Measurements from ENCODE around the gene GOLGA6L22. TPM values are rescaled to one million over a fixed set of nuclear protein-coding genes. Genes with fewer than 3 reads are reported as not detected.
A peak's percentile ranks its signal among the peaks of the same experiment; 100 is the strongest.
"Not testable (repeated sequence)": the region's sequence is repeated elsewhere in the genome, so short reads cannot be mapped to it uniquely, and the experiment has no call there.

GOLGA6L22 gene
- total RNA-seq = not detected

GRCh38 chr15:22458603-22459002, at the start of gene GOLGA6L22:
TSS of gene GOLGA6L22 (plus strand) at chr15:22458903. CDS start at chr15:22458994, 91 bp downstream.
- DNase-seq (ENCODE audit: low spot score); intact Hi-C loops (cut with DNase I); ATAC-seq: not testable (repeated sequence)

GRCh38 chr15:22417288-22417687, 41.4 kb upstream of the GOLGA6L22 start:
- ATAC-seq; DNase-seq (ENCODE audit: low spot score); intact Hi-C loops (cut with DNase I): not testable (repeated sequence)

GRCh38 chr15:22417795-22418194, 40.9 kb upstream of the GOLGA6L22 start:
- DNase-seq (ENCODE audit: low spot score); intact Hi-C loops (cut with DNase I); ATAC-seq: not testable (repeated sequence)

GRCh38 chr15:22418212-22418611, 40.5 kb upstream of the GOLGA6L22 start:
- ATAC-seq; intact Hi-C loops (cut with DNase I); DNase-seq (ENCODE audit: low spot score): not testable (repeated sequence)

- DNase-seq (ENCODE audit: low spot score); intact Hi-C loops (cut with DNase I); ATAC-seq: not testable (repeated sequence)
These were observed 40.0 kb upstream of the GOLGA6L22 start for GRCh38 chr15:22418666-22419065.

- intact Hi-C loops (cut with DNase I) = not testable (repeated sequence)
These were observed 38.4 kb upstream of the GOLGA6L22 start for GRCh38 chr15:22420340-22420739.

GRCh38 chr15:22429426-22429825, 29.3 kb upstream of the GOLGA6L22 start:
- intact Hi-C loops (cut with DNase I); ATAC-seq; DNase-seq (ENCODE audit: low spot score): not testable (repeated sequence)

More at GRCh38 chr15:22420340-22420739, 38.4 kb upstream of the GOLGA6L22 start:
- DNase-seq (ENCODE audit: low spot score); ATAC-seq: not testable (repeated sequence)

GRCh38 chr15:22431687-22432086, 27.0 kb upstream of the GOLGA6L22 start:
- peak; percentile 10 for DNase-seq (ENCODE audit: low spot score)
- intact Hi-C loops (cut with DNase I); ATAC-seq: not testable (repeated sequence)

- intact Hi-C loops (cut with DNase I); ATAC-seq: not testable (repeated sequence)
- peak; percentile 80 for DNase-seq (ENCODE audit: low spot score)
These were observed 35.9 kb downstream of the GOLGA6L22 start for GRCh38 chr15:22494490-22495113.

GRCh38 chr15:22497200-22497599, 38.5 kb downstream of the GOLGA6L22 start:
- intact Hi-C loops (cut with DNase I); ATAC-seq; DNase-seq (ENCODE audit: low spot score): not testable (repeated sequence)

GRCh38 chr15:22498220-22498925, 39.7 kb downstream of the GOLGA6L22 start:
- DNase-seq (ENCODE audit: low spot score); intact Hi-C loops (cut with DNase I); ATAC-seq: not testable (repeated sequence)

- ATAC-seq = not testable (repeated sequence)
These were observed 43.6 kb downstream of the GOLGA6L22 start for GRCh38 chr15:22502272-22502671.

GRCh38 chr15:22506959-22507358, 48.3 kb downstream of the GOLGA6L22 start:
- ATAC-seq; intact Hi-C loops (cut with DNase I); DNase-seq (ENCODE audit: low spot score): not testable (repeated sequence)

More at GRCh38 chr15:22502272-22502671, 43.6 kb downstream of the GOLGA6L22 start:
- DNase-seq (ENCODE audit: low spot score); intact Hi-C loops (cut with DNase I): not testable (repeated sequence)

GRCh38 chr15:22516140-22516539, 57.4 kb downstream of the GOLGA6L22 start:
- intact Hi-C loops (cut with DNase I); ATAC-seq; DNase-seq (ENCODE audit: low spot score): not testable (repeated sequence)
